Measurements from ENCODE around the gene DCX. TPM values are rescaled to one million over a fixed set of nuclear protein-coding genes. Genes with fewer than 3 reads are reported as not detected.

DCX gene
- polyA plus RNA-seq, 4 donors, result 1.5 to 2.4 (median 1.8) TPM

Other genes starting within 250 kb of the DCX start
- gene CAPN6, start 141.7 kb downstream of the DCX start, polyA plus RNA-seq (ENCODE audit: insufficient read length in 4 of 4), result 10 to 100 TPM; 20.6 to 24.9 (median 23.2) TPM
- gene SERTM2, start 99.5 kb upstream of the DCX start, polyA plus RNA-seq (ENCODE audit: insufficient read length in 4 of 4), result under 1 TPM in 1 of 4 donors, not detected in 3; 0.08 TPM

Data from left renal cortex interstitium (tissue), 4 donors.